IMR-90 (cell line): ENCODE measurements around the gene CEP41. TPM values are rescaled to one million over a fixed set of nuclear protein-coding genes. Genes with fewer than 3 reads are reported as not detected.

Experiments used
- ATAC-seq: fragments of 200-7000 bp; cut with Tn5 transposase; 2 replicates; pipeline ENCODE4 v1.9.1; 2020; ENCODE audit warnings: low read depth, mild to moderate bottlenecking, moderate library complexity
- BruUV-seq: library from RNA; stranded (reverse); fragments of 400-500 nt; replicated peaks from 2 replicates; lab custom pipeline; 2021; lab: Mats Ljungman, UMichigan
- CTCF ChIA-PET: fragments of 300-600 bp; formaldehyde crosslinking; extraction: SDS; loops from one replicate; lab custom pipeline; 2021; ENCODE audit warnings: antibody characterized with exemption; lab: Yijun Ruan, JAX
- POLR2A ChIA-PET: fragments of 300-600 bp; sonication (Branson Sonifier 250); formaldehyde crosslinking; loops from one replicate; lab custom pipeline; 2022; ENCODE audit warnings: antibody characterized with exemption; ENCODE audit not compliant: unreplicated experiment; lab: Charles Lee
- DNase-seq: peaks from one replicate; pipeline ENCODE4 v3.0.0; 2013
- H2AFZ ChIP-seq: replicated peaks from 2 replicates; pipeline ENCODE3; 2013; ENCODE audit warnings: low read length, mild to moderate bottlenecking; ENCODE audit not compliant: poor library complexity
- H2AK5ac ChIP-seq: 2 replicates; pipeline ENCODE4 v1.6.1; 2013; ENCODE audit warnings: low read depth, low read length, inconsistent platforms
- H2AK9ac ChIP-seq: replicated peaks from 2 replicates; pipeline ENCODE3; 2013; ENCODE audit warnings: mild to moderate bottlenecking, low read depth, low read length, moderate library complexity; ENCODE audit not compliant: poor library complexity
- H2BK120ac ChIP-seq: 2 replicates; pipeline ENCODE4 v1.6.1; 2013; ENCODE audit warnings: low read depth, low read length, inconsistent platforms
- H2BK15ac ChIP-seq: 3 replicates; pipeline ENCODE4 v1.6.1; 2013; ENCODE audit warnings: low read depth, low read length, inconsistent platforms
- H2BK20ac ChIP-seq: 2 replicates; pipeline ENCODE4 v1.6.1; 2013; ENCODE audit warnings: low read depth, mild to moderate bottlenecking, inconsistent platforms, low read length, moderate library complexity
- H2BK5ac ChIP-seq: 2 replicates; pipeline ENCODE4 v1.6.1; 2013; ENCODE audit warnings: mild to moderate bottlenecking, low read depth, low read length, inconsistent platforms; ENCODE audit not compliant: poor library complexity, severe bottlenecking
- H3K14ac ChIP-seq: replicated peaks from 2 replicates; pipeline ENCODE4 v1.6.1; 2013; ENCODE audit warnings: low read depth, low read length, inconsistent platforms
- H3K18ac ChIP-seq: 2 replicates; pipeline ENCODE4 v1.6.1; 2013; ENCODE audit warnings: low read depth, low read length, control low read depth
- H3K23ac ChIP-seq: 2 replicates; pipeline ENCODE4 v1.6.1; 2013; ENCODE audit warnings: low read depth, low read length, inconsistent platforms
- H3K27ac ChIP-seq: 2 replicates; pipeline ENCODE4 v1.5.1; 2013; ENCODE audit warnings: mild to moderate bottlenecking, control low read depth, low read length; ENCODE audit not compliant: insufficient read depth
- H3K27me3 ChIP-seq: 2 replicates; pipeline ENCODE4 v1.6.1; 2013; ENCODE audit warnings: low read length; ENCODE audit not compliant: control insufficient read depth, insufficient read depth
- H3K36me3 ChIP-seq: 2 replicates; pipeline ENCODE4 v1.6.1; 2013; ENCODE audit warnings: low read length, mixed read lengths; ENCODE audit not compliant: control insufficient read depth, insufficient read depth
- H3K4ac ChIP-seq: 2 replicates; pipeline ENCODE4 v1.6.1; 2013; ENCODE audit warnings: low read depth, low read length, inconsistent platforms
- H3K4me1 ChIP-seq: 2 replicates; pipeline ENCODE4 v1.6.1; 2013; ENCODE audit warnings: low read length, mixed read lengths; ENCODE audit not compliant: control insufficient read depth, insufficient read depth
- H3K4me2 ChIP-seq: 2 replicates; pipeline ENCODE4 v1.6.1; 2013; ENCODE audit warnings: low read depth, mild to moderate bottlenecking, control low read depth, low read length, moderate library complexity
- H3K4me3 ChIP-seq: 2 replicates; pipeline ENCODE4 v1.5.1; 2013; ENCODE audit warnings: low read depth, mild to moderate bottlenecking, control low read depth, low read length, moderate library complexity; ENCODE audit not compliant: insufficient read depth
- H3K56ac ChIP-seq: 2 replicates; pipeline ENCODE4 v1.6.1; 2013; ENCODE audit warnings: low read length, inconsistent platforms; ENCODE audit not compliant: insufficient read depth; ENCODE audit errors: extremely low read depth
- H3K79me1 ChIP-seq, 2 experiments: 2 replicates each; pipeline ENCODE4 v1.6.1; 2013; ENCODE audit warnings: low read length in 2 of 2, inconsistent platforms in 1 of 2, low read depth in 1 of 2
- H3K9ac ChIP-seq: 2 replicates; pipeline ENCODE4 v1.6.1; 2013; ENCODE audit warnings: low read depth, low read length, control low read depth
- H3K9me1 ChIP-seq: 2 replicates; pipeline ENCODE4 v1.6.1; 2013; ENCODE audit warnings: low read length, inconsistent platforms; ENCODE audit not compliant: insufficient read depth
- H3K9me3 ChIP-seq: 2 replicates; pipeline ENCODE4 v1.6.1; 2013; ENCODE audit warnings: low read length; ENCODE audit not compliant: control insufficient read depth, insufficient read depth
- H4K20me1 ChIP-seq: 2 replicates; pipeline ENCODE4 v1.6.1; 2013; ENCODE audit warnings: low read length, inconsistent platforms; ENCODE audit not compliant: insufficient read depth
- H4K5ac ChIP-seq: 2 replicates; pipeline ENCODE4 v1.6.1; 2013; ENCODE audit warnings: mild to moderate bottlenecking, low read depth, low read length, control low read depth
- H4K8ac ChIP-seq, 2 experiments: 2 replicates each; pipeline ENCODE4 v1.6.1; 2013; ENCODE audit warnings: low read depth in 2 of 2, low read length in 2 of 2, control low read depth in 1 of 2, inconsistent platforms in 1 of 2
- H4K91ac ChIP-seq: 2 replicates; pipeline ENCODE4 v1.6.1; 2013; ENCODE audit warnings: low read depth, low read length, inconsistent platforms; ENCODE audit not compliant: insufficient read depth
- RCOR1 ChIP-seq: IDR thresholded peaks from 2 replicates; pipeline ENCODE4 v1.6.1; 2012; ENCODE audit warnings: mild to moderate bottlenecking, low read length, improper control_type of control experiment; ENCODE audit not compliant: insufficient replicate concordance
- WGBS, 2 experiments: methylation state at CpG; one replicate each; pipeline versions ENCODE4 v1.1.5 to v1.1.7; 2013; ENCODE audit warnings: missing lambda C conversion rate in 2 of 2; ENCODE audit not compliant: insufficient read length in 1 of 2; ENCODE audit errors: extremely low coverage in 2 of 2; 5-methylcytosine and 5-hydroxymethylcytosine counted together
- dilution Hi-C: fragments of 300-500 bp; cut with HindIII; formaldehyde crosslinking; loops from one replicate; pipeline ENCODE4 v1.14.3; 2018; ENCODE audit warnings: low sequenced_read_pairs; ENCODE audit not compliant: unreplicated experiment
- in situ Hi-C: fragments of 300-500 bp; cut with MboI; formaldehyde crosslinking; loops from 3 replicates; pipeline ENCODE4 v1.14.3; 2019; ENCODE audit warnings: low sequenced_read_pairs, inconsistent platforms, mixed read lengths
- intact Hi-C: fragments of 100-400 bp; cut with micrococcal nuclease; formaldehyde crosslinking; loops from 2 replicates; pipeline ENCODE4 v1.10.0; 2022
- polyA plus RNA-seq, 3 experiments: library from polyadenylated mRNA; depleted of rRNA; stranded (reverse); fragments of >200 nt; gene quantifications; 2 replicates each; pipeline ENCODE4 v1.2.3, GENCODE V29; 2012; ENCODE audit warnings: low replicate concordance in 1 of 3
- total RNA-seq: library from RNA; depleted of rRNA; stranded (reverse); fragments of >200 nt; gene quantifications from 2 replicates; pipeline ENCODE4 v1.2.3, GENCODE V29; 2012
- TF ChIP-seq, protein P1 (sequence below): conservative IDR thresholded peaks from 2 replicates; pipeline ENCODE4 v1.5.1; 2012; ENCODE audit warnings: mild to moderate bottlenecking, low read depth, low read length, improper control_type of control experiment

The CEP41 gene
- total and polyA plus RNA-seq, 2 of the 4 experiments (the other 2 are of a cell fraction): 12.2 to 21.9 TPM

DNA sequence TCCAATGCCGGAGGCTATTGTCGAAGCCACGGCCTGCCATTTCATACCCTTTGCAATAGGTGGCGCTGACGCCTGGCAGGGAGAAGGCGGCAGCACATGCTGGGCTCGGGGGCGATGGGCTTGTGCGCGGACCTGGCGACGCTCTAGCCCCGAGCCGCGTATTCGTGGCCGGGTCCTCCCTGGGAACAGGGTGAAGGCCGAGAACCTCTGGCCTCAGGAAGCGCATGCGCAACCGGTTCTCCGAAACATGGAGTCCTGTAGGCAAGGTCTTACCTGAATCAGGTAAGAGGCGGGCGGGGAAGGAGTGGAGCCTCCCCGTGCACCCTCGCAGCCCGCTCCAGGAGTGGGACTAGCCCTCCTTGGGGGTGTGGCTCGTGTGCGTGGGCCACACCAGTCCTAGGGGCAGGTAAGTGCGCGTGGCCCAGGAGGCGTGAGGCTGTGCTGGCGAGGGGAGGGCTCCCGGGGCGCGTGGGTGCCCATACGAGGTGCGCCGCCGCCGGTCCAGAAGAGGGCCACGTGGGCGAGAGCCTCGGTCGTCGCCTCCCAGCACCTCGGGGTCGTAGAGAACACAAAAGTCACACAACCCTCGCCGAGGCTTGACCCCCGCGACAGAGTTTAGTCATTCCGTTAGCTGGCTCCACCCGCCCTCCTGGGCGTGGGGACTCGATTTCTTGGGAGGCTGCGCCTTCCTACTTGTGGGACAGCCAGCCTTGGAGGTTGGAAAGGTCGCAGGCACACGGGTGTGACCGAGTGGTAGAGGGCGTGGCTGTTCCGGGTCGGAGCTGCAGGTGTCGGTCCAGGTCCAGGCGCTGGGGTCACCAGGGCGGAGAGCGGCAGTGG is 45.5 kb upstream of the CEP41 start:
- no peak overlapping the region for H3K4me2 ChIP-seq
- H3K9me3 ChIP-seq: no peaks in the 10 kb centered on the region
- H2AK9ac ChIP-seq: no peak overlapping the region
- BruUV-seq: no TSS peak
- H3K4me1 ChIP-seq: peaks cover 7% of the 10 kb centered on the region
- no peak overlapping the region for H4K91ac ChIP-seq
- peak overlapping the region; percentile 64 for H2AFZ ChIP-seq
- ChIA-PET CTCF (no interaction called here), POLR2A (interaction anchor here (0.6 kb wide), 1 partner anchor 55 kb away, joined by 3 read pairs; no protein-coding TSS in a partner anchor)
- H4K5ac ChIP-seq: no peak overlapping the region
- no peak overlapping the region for H2BK15ac ChIP-seq
- intact Hi-C loops: loop anchor here (5.0 kb wide), 1 partner anchor 44 kb away; the partner anchor contains the start of gene CEP41
- no peaks in the 10 kb centered on the region for H3K9me1 ChIP-seq
- peaks cover 5% of the 10 kb centered on the region for H3K27me3 ChIP-seq
- no peak overlapping the region for H3K18ac ChIP-seq
- ATAC-seq: no peak
- H3K14ac ChIP-seq: no peak overlapping the region
- no peaks in the 10 kb centered on the region for H4K20me1 ChIP-seq
- H2BK120ac ChIP-seq: no peak overlapping the region
- no peak overlapping the region for H3K4ac ChIP-seq
- H3K23ac ChIP-seq: no peak overlapping the region
- in situ Hi-C loops: loop anchor here (10.0 kb wide), 1 partner anchor 412 kb away; the partner anchor contains the start of gene KLHDC10
- no peak overlapping the region for H3K9ac ChIP-seq
- H3K27ac ChIP-seq: no peak overlapping the region
- no peak overlapping the region for H2BK20ac ChIP-seq
- dilution Hi-C loops: no loop called here
- H3K4me3 ChIP-seq: no peak overlapping the region
- H2BK5ac ChIP-seq: no peak overlapping the region
- no peak overlapping the region for H2AK5ac ChIP-seq
- WGBS, 2 experiments: 32% methylated on average over 33 of the region's 67 CpGs; no CpG with 5 or more reads in 1 of the 2 experiments
- DNase-seq: no peak
- TF ChIP-seq RCOR1: no peak
- TF ChIP-seq, protein P1, sequence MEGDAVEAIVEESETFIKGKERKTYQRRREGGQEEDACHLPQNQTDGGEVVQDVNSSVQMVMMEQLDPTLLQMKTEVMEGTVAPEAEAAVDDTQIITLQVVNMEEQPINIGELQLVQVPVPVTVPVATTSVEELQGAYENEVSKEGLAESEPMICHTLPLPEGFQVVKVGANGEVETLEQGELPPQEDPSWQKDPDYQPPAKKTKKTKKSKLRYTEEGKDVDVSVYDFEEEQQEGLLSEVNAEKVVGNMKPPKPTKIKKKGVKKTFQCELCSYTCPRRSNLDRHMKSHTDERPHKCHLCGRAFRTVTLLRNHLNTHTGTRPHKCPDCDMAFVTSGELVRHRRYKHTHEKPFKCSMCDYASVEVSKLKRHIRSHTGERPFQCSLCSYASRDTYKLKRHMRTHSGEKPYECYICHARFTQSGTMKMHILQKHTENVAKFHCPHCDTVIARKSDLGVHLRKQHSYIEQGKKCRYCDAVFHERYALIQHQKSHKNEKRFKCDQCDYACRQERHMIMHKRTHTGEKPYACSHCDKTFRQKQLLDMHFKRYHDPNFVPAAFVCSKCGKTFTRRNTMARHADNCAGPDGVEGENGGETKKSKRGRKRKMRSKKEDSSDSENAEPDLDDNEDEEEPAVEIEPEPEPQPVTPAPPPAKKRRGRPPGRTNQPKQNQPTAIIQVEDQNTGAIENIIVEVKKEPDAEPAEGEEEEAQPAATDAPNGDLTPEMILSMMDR: 0 out of 2 replicates have a peak, but pooled peaks have one; percentile 20
- no peaks in the 10 kb centered on the region for H3K79me1 ChIP-seq
- H4K8ac ChIP-seq: no peak overlapping the region
- H3K56ac ChIP-seq: no peak overlapping the region
- H3K36me3 ChIP-seq: no peaks in the 10 kb centered on the region
